Left lung (tissue), 10 donors: ENCODE data around the gene CFAP97D2. TPM values are rescaled to one million over a fixed set of nuclear protein-coding genes. Genes with fewer than 3 reads are reported as not detected.
"Not testable (repeated sequence)": the region's sequence is repeated elsewhere in the genome, so short reads cannot be mapped to it uniquely, and the experiment has no call there.

Experiments
- ATAC-seq: fragments of 200-7000 bp; cut with Tn5 transposase; one replicate; pipeline ENCODE4 v1.9.1; 2020; ENCODE audit warnings: moderate library complexity
- DNase-seq, 4 donors: peaks; one replicate each; pipeline ENCODE4 v3.0.0-alpha.2; 2013 to 2020
- H3K27ac ChIP-seq, 2 donors: fragments of 200-600 bp; sonication (generic) in 1 of 2; one replicate each; pipeline versions ENCODE4 v1.5.0 to v1.8.0; 2020 to 2021
- H3K27me3 ChIP-seq, 2 donors: fragments of 200-600 bp; sonication (generic) in 1 of 2; one replicate each; pipeline versions ENCODE4 v1.5.0 to v1.8.0; 2020 to 2021
- H3K36me3 ChIP-seq, 2 donors: fragments of 200-600 bp; sonication (generic) in 1 of 2; one replicate each; pipeline versions ENCODE4 v1.5.0 to v1.8.0; 2020 to 2021
- H3K4me1 ChIP-seq, 2 donors: fragments of 200-600 bp; one replicate each; pipeline ENCODE4 v1.8.0; 2021
- H3K4me3 ChIP-seq, 2 donors: fragments of 200-600 bp; sonication (generic) in 1 of 2; one replicate each; pipeline versions ENCODE4 v1.5.0 to v1.8.0; 2020 to 2021; ENCODE audit warnings: mild to moderate bottlenecking in 1 of 2
- H3K9me3 ChIP-seq, 2 donors: fragments of 200-600 bp; sonication (generic) in 1 of 2; one replicate each; pipeline versions ENCODE4 v1.5.0 to v1.8.0; 2020 to 2021
- CTCF ChIP-seq, 2 donors: fragments of 200-600 bp; sonication (generic) in 1 of 2; IDR thresholded peaks; one replicate each; pipeline versions ENCODE4 v1.5.0 to v1.8.0; 2021; ENCODE audit warnings: antibody characterized with exemption in 2 of 2
- intact Hi-C, 2 donors: fragments of 100-400 bp; cut with DNase I; formaldehyde crosslinking; loops; one replicate each; pipeline versions ENCODE4 v1.11.2 to v1.14.2; 2022
- polyA plus RNA-seq, 6 donors: library from polyadenylated mRNA; unstranded; fragments of 120-200 nt; gene quantifications; one replicate each; pipeline ENCODE4 v1.2.1, GENCODE V29; 2013; ENCODE audit not compliant: insufficient read length in 6 of 6
- total RNA-seq, 2 donors: library from RNA; stranded (reverse); fragmentation: NEBNext Ultra II Directional; extraction: Animal tissue kit (Norgen Biotek cat#: 25700); gene quantifications; one replicate each; pipeline ENCODE4 v1.2.1, GENCODE V29; 2021
- donor health status: DM: no; HTN: yes; CAD: no.
- donor health status: DM: no; HTN: no; CAD: no.

Gene CFAP97D2
- total and polyA plus RNA-seq, 8 donors, result 0.23 to 2.1 (median 1.0) TPM; not detected in 1

DNA sequence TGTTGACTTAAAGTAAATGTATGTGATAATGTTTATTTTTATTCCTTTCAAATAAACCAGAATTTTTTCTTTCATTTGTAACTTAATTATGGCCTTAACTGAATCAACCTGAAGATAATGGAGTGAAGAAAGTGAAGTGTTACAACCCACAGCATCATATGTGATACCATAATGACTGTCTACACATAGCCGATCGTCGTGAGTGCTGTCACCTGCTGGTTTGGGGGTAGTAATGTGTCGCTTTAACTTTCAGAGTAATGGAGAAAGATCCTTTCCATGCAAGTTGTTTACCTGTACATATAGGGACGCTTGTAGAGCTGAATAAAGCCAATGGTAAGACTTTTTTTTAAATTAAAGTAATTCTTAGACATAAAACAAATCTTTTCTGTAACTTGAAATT lies 65.6 kb downstream of the CFAP97D2 start:
- intact Hi-C loops, result no loop called here

DNA sequence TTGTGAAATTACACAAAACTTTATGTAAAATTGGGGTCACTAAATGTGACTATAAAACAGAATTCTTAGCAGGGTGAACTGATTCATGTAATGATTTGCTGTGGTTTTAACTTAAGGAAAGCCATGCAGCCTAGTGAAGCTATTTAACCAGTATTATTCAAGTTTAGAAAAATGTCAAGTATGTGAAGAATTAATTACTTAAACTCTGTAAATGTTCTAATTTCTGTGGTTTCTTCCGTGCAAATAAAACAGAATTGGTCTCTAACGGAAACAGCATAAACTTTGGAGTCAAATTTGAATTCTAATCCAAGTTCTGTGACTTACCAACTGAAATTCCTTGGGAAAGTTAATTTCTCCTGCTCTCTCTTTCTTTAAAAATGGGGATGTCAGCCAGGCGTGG lies 69.0 kb downstream of the CFAP97D2 start:
- H3K4me3 ChIP-seq, result no peak overlapping the region
- H3K9me3 ChIP-seq, result no peaks in the 10 kb centered on the region
- intact Hi-C loops, result no loop called here
- no peak overlapping the region for H3K27ac ChIP-seq
- no peaks in the 10 kb centered on the region for H3K4me1 ChIP-seq
- H3K27me3 ChIP-seq, result no peaks in the 10 kb centered on the region
- ATAC-seq (no peak), DNase-seq (no peak)
- no peak for TF ChIP-seq CTCF (IDR thresholded peaks at IDR 0.05)
- peaks cover 9 to 98% of the 10 kb centered on the region in 2 donors for H3K36me3 ChIP-seq

More for the DNA sequence above, 65.6 kb downstream of the CFAP97D2 start:
- Histone ChIP-seq H3K4me3 (no peak overlapping the region), H3K27me3 (no peaks in the 10 kb centered on the region), H3K9me3 (no peaks in the 10 kb centered on the region), H3K36me3 (peaks cover 12 to 100% of the 10 kb centered on the region in 2 donors), H3K27ac (no peak overlapping the region), H3K4me1 (no peaks in the 10 kb centered on the region)
- DNase-seq (no peak), ATAC-seq (no peak)
- no peak for TF ChIP-seq CTCF (IDR thresholded peaks at IDR 0.05)

DNA sequence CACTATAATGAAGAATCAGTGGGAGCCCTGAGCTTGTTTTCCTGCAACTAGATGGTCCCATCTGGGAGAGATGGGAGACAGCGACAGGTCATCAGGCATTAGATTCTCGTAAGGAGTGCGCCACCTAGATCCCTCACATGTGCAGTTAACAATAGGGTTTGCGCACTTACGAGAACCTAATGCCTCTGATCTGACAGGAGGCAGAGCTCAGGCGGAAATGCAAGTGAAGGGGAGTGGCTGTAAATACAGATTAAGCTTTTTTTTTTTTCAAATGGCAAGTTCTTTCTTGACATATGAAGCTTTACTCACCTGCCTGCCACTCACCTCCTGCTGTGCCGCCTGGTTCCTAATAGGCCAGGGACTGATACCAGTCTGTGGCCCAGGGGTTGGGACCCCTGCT lies 70.0 kb downstream of the CFAP97D2 start:
- Histone ChIP-seq H3K36me3 (peaks cover 5 to 97% of the 10 kb centered on the region in 2 donors), H3K4me1 (no peaks in the 10 kb centered on the region), H3K27me3 (no peaks in the 10 kb centered on the region), H3K4me3 (no peak overlapping the region), H3K9me3 (no peaks in the 10 kb centered on the region), H3K27ac (no peak overlapping the region)
- no peak for TF ChIP-seq CTCF (IDR thresholded peaks at IDR 0.05)
- ATAC-seq, result no peak
- DNase-seq, result no peak
- intact Hi-C loops, result no loop called here

DNA sequence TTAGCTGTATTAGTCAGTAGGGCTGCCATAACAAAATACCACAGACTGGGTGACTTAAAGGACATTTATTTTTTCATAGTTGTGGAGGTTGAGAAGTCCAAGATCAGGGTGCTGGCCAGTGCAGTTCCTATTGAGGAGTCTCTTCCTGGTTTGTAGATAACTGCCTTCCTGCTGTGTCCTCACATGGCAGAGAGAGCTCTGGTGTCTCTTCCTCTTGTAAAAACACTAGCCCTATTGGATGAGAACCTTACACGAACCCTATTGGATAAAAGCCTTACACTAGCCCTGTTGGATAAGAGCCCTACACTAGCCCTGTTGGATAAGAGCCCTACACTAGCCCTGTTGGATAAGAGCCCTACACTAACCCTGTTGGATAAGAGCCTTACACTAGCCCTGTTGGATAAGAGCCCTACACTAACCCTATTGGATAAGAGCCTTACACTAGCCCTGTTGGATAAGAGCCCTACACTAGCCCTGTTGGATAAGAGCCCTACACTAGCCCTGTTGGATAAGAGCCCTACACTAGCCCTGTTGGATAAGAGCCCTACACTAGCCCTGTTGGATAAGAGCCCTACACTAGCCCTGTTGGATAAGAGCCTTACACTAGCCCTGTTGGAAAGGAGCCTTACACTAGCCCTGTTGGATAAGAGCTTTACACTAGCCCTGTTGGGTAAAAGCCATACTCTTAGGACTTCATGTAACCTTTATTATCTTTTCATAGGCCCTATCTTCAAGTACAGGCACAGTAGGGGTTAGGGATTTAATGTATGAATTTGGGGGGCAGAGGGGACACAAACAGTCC lies 72.8 kb downstream of the CFAP97D2 start:
- H3K9me3 ChIP-seq, DNase-seq, intact Hi-C loops, H3K27ac ChIP-seq, ATAC-seq, H3K27me3 ChIP-seq, H3K4me1 ChIP-seq, H3K4me3 ChIP-seq: not testable (repeated sequence)
- H3K36me3 ChIP-seq, result peaks cover 5 to 97% of the 10 kb centered on the region in 2 donors

GRCh38 chr13:114256547-114256946 lies 77.5 kb downstream of the CFAP97D2 start:
- DNase-seq (no peak), ATAC-seq (no peak)
- Histone ChIP-seq H3K36me3 (peaks cover 0 to 97% of the 10 kb centered on the region in 2 donors), H3K4me3 (no peak overlapping the region), H3K4me1 (no peaks in the 10 kb centered on the region), H3K27me3 (no peaks in the 10 kb centered on the region), H3K9me3 (no peaks in the 10 kb centered on the region), H3K27ac (no peak overlapping the region)
- TF ChIP-seq CTCF (IDR thresholded peaks at IDR 0.05), result no peak
- intact Hi-C loops, result no loop called here
